Erythroblast (primary cell): Measurements from ENCODE around the gene BACH2.

ENCODE experiments used
- GATA1 ChIP-seq: IDR thresholded peaks from 2 replicates; pipeline ENCODE4 v1.6.1; 2011; ENCODE audit warnings: low read depth, mild to moderate bottlenecking, control low read depth, low read length, moderate library complexity
- POLR2A ChIP-seq: IDR thresholded peaks from 2 replicates; pipeline ENCODE4 v1.6.1; 2011; ENCODE audit warnings: mild to moderate bottlenecking, low read length

- TF ChIP-seq POLR2A (no peak), GATA1 (no peak)
These were observed 209.4 kb downstream of the BACH2 start for GRCh38 chr6:90087106-90087833.
